Kidney epithelial cell (primary cell): ENCODE measurements around the gene ERVK3-1. TPM values are rescaled to one million over a fixed set of nuclear protein-coding genes. Genes with fewer than 3 reads are reported as not detected.

ENCODE experiments used
- DNase-seq: peaks from one replicate; pipeline ENCODE4 v3.0.0-alpha.2; 2010; ENCODE audit warnings: low read depth
- H3K27me3 ChIP-seq: 2 replicates; pipeline ENCODE4 v1.6.0; 2011; ENCODE audit warnings: low read length; ENCODE audit not compliant: control insufficient read depth, insufficient read depth
- H3K36me3 ChIP-seq: 2 replicates; pipeline ENCODE4 v1.5.1; 2011; ENCODE audit warnings: low read length; ENCODE audit not compliant: control insufficient read depth, insufficient read depth
- H3K4me3 ChIP-seq: 2 replicates; pipeline ENCODE4 v1.5.1; 2011; ENCODE audit warnings: low read depth, mild to moderate bottlenecking, control low read depth, low read length
- CTCF ChIP-seq: IDR thresholded peaks from 2 replicates; pipeline ENCODE4 v1.5.1; 2011; ENCODE audit warnings: mild to moderate bottlenecking, moderate library complexity, low read length, control low read depth, inconsistent platforms; ENCODE audit not compliant: insufficient read depth, poor library complexity, severe bottlenecking
- total RNA-seq: library from RNA; depleted of rRNA; stranded (reverse); fragments of >200 nt; gene quantifications from 2 replicates; pipeline ENCODE4 v1.2.3, GENCODE V29; 2015

Gene ERVK3-1
- total RNA-seq, 1 donor from 2014 or later: 48.3 TPM

- Histone ChIP-seq H3K27me3 (no peaks in the 10 kb centered on the region), H3K36me3 (no peaks in the 10 kb centered on the region), H3K4me3 (no peak overlapping the region)
- no peak for DNase-seq
- TF ChIP-seq CTCF: no peak
Observed at GRCh38 chr19:58330458-58330857, 25.3 kb downstream of the ERVK3-1 start.

- H3K36me3 ChIP-seq: no peaks in the 10 kb centered on the region
- DNase-seq: no peak
- H3K4me3 ChIP-seq: no peak overlapping the region
- no peaks in the 10 kb centered on the region for H3K27me3 ChIP-seq
- TF ChIP-seq CTCF: no peak
Observed at GRCh38 chr19:58332697-58333096, 27.5 kb downstream of the ERVK3-1 start.

GRCh38 chr19:58334691-58335249 lies 29.6 kb downstream of the ERVK3-1 start:
- no peak overlapping the region for H3K4me3 ChIP-seq
- peaks cover 2% of the 10 kb centered on the region for H3K36me3 ChIP-seq
- H3K27me3 ChIP-seq: no peaks in the 10 kb centered on the region
- no peak for TF ChIP-seq CTCF
- DNase-seq: no peak

GRCh38 chr19:58335630-58336029 lies 30.5 kb downstream of the ERVK3-1 start:
- no peak for DNase-seq
- TF ChIP-seq CTCF: no peak
- Histone ChIP-seq H3K36me3 (peaks cover 2% of the 10 kb centered on the region), H3K4me3 (no peak overlapping the region), H3K27me3 (no peaks in the 10 kb centered on the region)

- Histone ChIP-seq H3K36me3 (peaks cover 2% of the 10 kb centered on the region), H3K4me3 (no peak overlapping the region), H3K27me3 (no peaks in the 10 kb centered on the region)
- DNase-seq: no peak
- TF ChIP-seq CTCF: no peak
Observed at GRCh38 chr19:58336216-58336615, 31.0 kb downstream of the ERVK3-1 start.

GRCh38 chr19:58336820-58337219 lies 31.6 kb downstream of the ERVK3-1 start:
- Histone ChIP-seq H3K4me3 (no peak overlapping the region), H3K27me3 (no peaks in the 10 kb centered on the region), H3K36me3 (peaks cover 2% of the 10 kb centered on the region)
- TF ChIP-seq CTCF: no peak
- no peak for DNase-seq
